Measurements from ENCODE around the gene PPP2R3B. TPM values are rescaled to one million over a fixed set of nuclear protein-coding genes. Genes with fewer than 3 reads are reported as not detected.
"Not testable (repeated sequence)": the region's sequence is repeated elsewhere in the genome, so short reads cannot be mapped to it uniquely, and the experiment has no call there.

Gene PPP2R3B
- total RNA-seq, 1 experiment from 2014 or later = 28.2 TPM

DNA sequence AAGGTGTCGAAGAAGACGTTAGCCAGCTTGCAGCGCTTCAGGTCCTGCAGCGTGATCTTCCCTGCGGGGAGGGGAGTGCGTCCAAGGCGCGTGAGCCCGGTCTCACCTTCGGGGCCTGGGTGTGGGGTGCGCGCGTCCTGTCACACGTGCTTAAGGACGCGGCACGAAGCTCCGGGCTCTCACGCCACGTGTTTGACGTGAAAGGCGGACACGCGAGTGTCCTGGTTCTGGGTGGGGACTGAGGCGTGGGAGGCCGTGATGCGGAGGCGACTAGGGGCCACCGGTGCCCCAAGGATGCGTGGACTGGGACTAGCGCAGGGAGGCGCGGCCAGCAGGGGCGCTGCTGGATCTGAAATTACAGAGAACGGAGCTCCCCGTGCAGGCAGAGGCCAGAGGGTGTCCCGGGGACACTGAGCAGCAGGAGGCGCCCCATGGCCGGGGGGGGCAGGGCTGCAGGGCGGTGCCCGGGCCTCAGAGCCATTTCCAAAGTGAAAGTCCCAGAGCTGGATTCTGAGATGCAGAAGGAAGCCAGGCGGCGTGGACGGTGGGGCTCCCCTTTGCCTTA lies 47.8 kb downstream of the PPP2R3B start:
- no peak for DNase-seq (ENCODE audit: low spot score)

DNA sequence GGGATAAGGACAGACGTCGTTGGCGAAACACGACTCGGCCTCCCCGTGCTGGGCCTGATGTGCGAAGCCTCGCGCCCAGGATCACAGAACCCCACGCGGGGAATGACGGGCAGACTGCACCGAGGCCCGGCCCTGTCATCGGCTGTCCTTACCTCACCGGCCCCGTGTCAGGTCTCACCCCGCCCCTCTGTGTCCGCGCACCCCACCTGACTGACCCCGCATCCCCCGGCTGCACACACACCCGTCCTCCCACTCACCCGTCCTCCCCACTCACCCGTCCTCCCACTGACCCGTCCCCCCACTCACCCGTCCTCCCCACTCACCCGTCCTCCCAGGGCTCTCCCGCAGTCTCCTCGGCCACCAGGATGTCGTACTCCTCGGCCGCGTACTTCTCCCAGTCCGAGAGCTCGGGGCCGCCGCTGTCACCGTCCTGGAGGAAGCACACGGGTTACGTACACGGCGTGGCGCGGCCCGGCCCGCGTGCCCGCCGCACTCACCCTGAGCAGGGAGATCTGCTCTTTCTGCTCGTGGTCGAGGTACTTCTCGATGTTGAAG lies 48.3 kb downstream of the PPP2R3B start:
- no peak for DNase-seq (ENCODE audit: low spot score)

DNA sequence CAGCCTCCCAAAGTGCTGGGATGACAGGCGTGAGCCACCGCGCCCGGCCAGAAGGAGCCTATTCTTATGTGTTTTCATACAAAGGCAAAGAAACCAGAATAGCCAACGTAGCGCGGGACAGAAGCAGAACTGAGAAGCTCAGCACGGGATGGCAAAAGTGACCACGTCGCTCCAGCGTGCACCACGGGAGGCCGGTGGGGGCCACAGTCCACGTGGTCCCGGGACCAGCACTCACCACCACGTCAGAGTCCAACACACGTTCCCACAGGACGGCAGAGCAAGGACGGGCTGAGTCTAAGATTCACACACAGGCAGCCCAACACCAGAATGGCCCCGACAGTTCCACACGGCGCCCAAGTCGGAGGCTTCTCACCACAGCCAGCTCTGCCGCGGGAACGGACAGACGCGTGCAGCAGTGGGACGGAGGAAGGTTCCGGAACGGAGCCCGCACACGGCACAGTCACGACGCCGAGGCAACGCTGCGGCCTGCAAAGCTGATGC lies 49.3 kb downstream of the PPP2R3B start:
- no peak for DNase-seq (ENCODE audit: low spot score)

DNA sequence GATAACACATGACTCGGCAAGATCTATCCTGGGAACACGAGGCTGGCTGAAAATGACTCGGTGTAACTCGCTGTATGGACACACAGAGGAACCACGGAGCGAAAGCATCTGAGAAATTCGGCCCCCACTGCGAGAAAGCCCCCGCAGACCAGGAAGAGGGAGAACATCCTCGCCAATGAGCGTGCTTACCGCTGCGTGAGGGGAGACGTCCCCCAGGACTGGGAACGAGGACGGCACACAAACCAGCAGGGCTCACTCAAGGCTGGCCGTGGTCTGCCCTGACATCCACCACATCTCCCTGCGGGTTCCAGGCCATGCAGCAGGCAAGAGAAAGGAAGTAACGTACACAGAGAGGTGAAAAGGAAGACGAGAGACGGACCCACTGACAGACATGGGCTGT lies 50.5 kb downstream of the PPP2R3B start:
- DNase-seq (ENCODE audit: low spot score) = no peak

DNA sequence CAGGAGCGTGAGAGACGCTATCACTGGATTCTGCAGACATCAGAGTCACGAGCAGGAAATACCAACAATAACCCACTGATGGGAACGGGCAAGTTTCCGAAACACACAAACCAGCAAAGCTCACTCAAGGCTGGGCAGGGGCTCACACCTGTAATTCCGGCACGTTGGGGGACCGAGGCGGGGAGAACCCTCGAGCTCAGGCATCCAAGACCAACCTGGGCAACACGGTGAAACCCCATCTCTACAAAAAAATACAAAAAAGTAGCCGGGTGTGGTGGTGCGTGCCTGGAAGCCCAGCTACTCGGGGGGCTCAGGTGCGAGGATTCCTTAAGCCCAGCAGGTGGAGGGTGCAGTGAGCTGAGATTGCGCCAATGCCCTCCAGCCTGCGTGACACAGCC lies 51.0 kb downstream of the PPP2R3B start:
- DNase-seq (ENCODE audit: low spot score) = no peak

DNA sequence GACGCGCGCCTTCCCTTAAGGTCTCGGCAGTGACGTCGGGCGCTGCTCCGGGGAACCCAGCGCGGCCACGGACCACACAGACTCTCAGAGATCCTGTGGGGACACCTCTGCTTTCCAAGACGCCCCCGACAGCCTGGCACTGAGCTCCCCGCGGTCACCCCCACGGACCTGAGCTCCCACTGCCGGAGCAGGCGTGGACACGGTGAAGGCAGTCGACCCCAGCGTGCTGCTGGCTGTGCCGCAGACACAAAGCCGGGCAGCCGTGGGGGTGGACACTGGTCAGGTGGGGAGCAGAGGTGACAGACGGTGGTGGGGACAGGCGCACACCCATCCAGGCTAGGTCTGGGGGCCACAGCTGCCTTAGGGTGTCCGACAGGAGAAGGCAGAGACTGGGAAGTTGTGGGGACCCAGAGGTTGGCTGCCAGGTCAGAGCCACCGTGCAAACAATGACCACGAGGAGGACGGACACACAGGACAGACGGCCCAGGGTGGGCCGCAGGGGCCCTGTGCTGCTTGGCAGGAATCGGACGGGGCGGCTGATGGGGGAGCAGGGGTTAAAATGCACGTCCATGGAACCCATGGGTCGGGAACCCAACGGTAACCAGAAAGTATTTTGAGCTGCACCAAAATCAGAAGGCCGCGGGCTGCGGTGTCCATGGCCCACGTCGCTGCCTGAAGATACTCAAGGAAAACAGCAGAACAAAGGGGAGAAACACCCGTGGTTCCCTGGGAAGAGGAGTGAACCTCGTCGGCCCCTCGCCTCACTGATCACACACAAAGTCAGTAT lies 51.5 kb downstream of the PPP2R3B start:
- no peak for DNase-seq (ENCODE audit: low spot score)

DNA sequence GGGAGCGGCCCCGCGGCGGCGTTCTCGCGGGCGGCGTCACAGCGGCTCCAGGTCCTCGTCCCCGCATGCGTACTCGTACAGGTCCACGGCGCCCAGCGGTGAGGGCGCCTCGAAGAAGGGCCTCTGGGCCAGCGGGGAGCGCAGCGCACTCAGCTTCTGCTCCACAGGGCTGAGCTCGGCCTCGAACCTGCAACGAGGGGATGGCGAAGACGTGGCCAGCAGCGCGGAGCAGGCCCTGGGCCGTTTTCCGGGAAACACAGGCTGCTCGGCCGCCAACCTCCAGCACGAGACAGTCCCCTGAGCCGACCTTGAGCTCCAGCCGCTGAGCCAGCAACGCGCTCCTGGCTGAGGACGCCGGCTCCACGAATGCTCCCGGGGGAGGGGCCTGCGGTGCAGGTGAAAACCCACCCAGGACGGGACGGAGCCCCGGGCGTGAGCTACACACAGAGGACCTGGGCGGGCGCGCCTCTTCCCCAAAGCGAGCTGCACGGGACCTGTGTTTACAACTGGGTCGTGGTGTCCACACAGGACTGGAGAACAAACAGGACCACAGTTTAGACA lies 52.3 kb downstream of the PPP2R3B start:
- no peak for DNase-seq (ENCODE audit: low spot score)

DNA sequence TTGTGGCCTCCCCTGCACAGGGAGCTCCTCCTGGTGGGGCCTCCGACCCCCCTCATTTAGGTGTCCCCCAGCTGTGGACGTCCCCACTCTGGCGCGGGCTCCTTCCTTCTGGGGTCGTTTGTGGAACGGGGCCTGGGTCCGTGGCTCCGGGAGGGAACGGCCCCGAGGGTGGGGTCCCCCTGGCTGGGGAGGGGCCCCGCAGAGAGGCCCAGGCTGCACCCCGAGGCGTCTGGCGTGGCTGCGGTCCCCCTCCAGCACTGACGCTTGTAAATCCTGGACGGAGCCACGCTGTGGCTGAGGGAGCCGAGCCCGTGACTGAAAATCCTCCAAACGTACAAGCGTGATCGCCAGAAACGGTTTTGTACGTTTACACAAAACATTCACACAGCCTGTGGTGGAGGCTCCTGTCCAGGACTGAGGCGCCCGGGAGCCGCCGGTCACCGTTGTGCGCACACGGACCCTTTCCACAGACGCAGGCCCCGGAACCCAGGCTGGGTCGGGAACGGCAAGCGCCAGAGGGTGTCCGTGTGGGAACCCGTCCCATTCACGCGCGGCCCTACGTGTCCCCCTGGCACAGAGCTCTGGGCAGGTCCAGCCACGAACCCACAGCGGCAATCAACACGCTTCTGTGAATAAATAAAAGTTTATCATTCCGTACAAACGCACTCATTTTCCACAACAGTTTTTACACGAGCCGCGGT lies 52.9 kb downstream of the PPP2R3B start:
- DNase-seq (ENCODE audit: low spot score) = no peak

DNA sequence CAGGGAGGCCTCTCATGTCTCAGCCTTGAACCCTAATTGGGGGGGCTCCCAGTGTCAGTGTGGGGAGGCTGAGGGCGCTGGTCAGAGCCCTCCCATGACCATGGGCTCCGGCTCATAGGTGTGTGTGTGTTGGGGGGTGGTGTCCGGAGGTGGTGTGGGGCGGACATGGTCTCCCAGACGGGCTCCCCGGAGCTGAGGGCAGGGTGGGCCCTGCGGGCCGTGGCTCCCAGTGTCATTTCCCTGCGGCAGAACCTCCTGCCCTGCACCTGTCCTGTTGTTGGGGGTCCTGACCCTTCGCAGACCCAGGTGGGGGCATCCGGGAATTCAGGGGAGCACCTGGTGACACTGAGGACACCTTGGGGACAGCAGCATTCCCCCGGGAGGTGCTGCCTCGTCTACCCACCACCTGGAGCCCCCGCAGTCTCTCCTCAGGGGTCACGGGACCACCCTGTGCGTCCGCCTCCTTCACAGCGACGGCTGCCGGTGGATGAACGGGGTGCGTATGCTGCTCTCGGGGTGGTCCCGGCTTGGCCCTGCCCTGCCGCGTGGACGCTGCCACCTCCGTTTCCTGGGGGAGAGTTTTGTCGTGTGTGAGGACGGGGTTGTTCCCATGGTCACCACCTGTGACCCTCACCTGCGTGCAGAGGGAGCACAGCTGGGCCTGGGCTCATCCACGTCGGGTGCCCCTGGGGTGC lies 53.6 kb downstream of the PPP2R3B start:
- no peak for DNase-seq (ENCODE audit: low spot score)

DNA sequence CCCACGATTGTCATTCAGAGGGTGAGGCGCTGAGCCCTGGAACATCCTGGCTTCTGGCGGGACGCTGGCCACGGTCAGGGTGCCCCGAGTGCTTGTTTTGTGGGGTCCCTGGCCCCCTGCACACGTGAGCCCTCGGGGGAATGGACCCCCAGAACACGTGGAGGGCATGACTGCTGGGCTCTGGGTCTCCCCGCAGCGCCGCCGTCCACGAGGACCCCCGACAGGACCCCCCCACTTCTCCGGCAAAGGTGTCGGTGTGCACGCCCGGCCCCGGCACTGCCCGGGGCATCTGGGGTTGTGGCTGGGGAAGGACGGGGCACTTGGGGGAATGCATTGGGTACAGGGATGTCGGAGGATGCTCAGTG lies 54.2 kb downstream of the PPP2R3B start:
- DNase-seq (ENCODE audit: low spot score) = no peak

DNA sequence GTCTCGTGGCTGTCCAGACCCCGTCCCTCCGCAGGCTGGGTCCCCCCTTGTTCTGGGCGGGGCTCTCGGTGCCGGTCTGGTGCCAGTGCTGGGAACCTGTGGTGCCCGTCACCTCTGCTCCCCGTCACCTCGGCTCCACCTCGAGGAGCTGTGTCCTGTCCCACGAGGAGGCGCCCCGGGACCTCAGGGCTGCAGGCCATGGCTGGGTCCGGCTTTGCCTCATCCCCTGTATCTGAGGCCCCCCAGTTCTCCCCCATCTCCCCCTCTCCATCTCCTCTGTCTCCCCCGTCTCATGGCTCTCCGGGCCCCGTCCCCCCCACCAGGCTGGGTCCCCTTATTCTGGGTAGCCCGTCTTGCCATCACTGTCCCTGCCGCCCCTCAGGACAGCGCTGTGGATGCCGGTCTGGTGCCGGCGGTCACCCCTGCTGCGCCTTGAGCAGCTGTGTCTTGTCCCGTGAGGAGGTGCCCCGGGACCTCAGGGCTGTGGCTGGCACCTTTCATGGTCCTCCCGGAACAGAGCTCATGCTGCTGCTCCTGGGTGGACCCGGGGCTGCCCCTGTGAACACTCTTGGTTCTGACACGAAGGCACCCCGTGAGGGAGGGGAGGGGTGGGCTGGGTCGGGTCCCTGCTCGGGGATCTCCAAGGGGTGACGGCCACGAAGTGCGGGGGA lies 54.7 kb downstream of the PPP2R3B start:
- no peak for DNase-seq (ENCODE audit: low spot score)

DNA sequence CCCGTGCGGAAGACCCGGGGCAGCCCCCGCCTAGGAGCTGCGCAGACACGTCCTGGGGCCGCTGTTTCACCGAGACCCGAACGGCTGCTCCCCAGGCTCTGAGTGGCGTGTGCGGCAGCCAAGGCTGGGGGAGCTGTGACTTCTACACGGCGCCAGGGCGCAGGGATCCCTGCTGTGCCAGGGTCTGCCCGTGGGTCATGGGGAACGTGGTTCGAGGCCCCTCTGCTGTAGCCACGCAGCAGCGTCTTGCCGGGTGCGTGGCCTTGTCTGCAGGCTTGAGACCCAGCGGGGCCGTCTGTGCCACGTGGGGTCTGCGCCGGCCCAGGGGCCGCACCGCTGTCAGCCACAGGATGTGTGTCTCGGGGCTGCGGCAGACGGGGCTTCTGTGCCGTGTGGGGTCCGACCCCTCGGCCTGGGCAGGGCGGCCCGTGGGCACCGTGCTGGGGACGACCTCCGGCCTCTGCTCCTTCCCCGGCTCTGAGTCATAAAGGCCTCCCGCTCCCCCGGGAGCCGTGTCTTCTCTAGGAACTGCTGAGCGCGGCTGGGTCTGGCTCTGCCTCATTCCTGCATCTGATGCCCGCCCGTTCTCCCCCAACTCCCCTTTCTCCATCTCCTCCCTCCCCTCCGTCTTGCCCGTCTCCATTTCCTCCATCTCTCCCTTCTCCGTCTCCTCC lies 55.4 kb downstream of the PPP2R3B start:
- peak; percentile 30 for DNase-seq (ENCODE audit: low spot score)

DNA sequence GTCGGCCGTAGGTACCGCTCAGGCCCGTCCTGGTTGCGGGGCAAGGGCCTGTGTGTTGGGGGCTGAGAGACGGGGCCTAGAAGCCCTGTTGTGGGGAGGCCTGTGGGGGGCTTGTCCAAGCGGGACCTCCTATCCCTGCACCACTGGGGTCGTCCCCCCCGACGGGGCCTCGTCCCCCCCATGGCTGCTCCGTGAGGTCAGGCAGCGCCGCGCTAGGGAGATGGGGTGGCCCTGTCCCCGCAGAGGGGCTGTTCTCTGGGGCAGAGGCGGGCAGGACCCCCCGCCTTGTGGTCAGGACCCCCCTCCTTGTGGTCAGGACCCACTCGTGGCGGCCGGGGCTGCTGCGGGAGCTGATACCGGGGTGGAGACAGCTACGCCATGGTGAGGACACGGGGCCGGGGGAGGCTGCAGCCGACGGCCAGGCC lies 56.0 kb downstream of the PPP2R3B start:
- DNase-seq (ENCODE audit: low spot score) = no peak

DNA sequence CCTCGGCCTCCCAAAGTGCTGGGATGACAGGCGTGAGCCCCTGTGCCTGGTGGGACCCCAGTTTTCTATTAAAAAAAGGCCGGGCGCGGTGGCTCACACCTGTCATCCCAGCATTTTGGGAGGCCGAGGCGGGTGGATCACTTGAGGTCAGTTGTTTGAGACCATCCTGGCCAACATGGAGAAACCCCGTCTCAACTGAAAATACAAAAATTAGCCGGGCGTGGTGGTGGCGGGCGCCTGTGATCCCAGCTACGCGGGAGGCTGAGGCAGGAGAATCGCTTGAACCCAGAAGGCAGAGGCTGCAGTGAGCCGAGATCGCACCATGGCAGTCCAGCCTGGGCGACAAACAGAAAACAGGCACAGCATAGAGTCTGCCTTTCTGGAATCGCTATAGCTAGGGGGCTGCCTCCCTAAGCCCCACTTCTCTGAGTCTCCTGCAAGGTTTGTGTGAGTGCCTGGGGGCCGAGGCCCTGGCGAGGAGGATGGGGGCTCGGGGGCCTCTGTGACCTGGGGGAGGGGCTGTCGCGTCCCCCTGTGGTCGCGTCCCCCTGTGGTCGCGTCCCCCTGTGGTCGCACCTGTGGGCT lies 56.5 kb downstream of the PPP2R3B start:
- not testable (repeated sequence) for DNase-seq (ENCODE audit: low spot score)

DNA sequence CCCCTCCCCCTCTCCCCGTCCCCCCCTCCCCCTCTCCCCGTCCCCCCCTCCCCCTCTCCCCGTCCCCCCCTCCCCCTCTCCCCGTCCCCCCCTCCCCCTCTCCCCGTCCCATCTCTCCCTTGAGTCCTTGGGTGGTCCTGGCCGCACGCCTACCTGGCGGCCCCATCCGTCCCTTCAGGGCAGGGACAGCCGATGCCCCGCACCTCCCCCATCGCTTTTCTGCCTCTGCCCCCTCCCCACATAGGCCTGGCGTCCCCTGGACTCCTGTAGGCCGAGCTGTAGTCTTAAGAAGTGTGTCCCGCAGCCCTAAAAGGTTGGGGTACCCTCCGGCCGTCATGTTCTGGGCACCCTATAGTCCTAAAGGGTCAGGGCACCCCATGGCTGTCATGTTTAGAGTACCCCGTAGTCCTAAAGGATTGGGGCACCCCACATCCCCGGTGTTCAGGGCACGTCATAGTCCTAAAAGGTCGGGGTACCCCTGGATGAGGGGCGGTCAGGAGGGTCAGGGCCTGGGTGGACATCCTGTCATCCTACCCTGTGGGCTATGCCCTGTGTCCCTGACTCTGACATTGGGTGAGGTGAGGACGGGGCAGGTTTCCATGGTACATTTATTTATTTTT lies 57.3 kb downstream of the PPP2R3B start:
- DNase-seq (ENCODE audit: low spot score) = no peak

DNA sequence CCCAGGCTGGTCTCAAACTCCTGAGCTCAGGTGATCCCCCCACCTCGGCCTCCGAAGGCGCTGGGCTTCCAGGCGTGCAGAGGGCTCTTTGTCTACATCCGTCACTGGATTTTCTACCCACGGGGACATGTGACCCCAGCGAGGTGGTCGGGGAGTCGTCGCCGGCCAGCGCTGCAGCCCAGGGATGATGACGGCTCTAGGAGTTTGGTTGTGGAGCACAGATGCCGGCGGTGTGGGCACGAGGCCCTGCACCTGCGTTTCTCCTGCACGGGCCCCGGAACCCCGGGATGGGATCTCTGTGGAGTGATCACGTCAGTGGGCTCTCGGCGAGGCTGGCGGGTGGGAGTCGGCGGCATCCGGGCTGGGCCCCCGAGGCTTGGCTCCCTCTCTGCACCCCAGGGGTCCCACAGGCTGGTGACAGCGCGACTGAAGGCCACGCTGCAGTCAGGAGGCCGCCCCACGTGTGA lies 59.0 kb downstream of the PPP2R3B start:
- DNase-seq (ENCODE audit: low spot score) = no peak

DNA sequence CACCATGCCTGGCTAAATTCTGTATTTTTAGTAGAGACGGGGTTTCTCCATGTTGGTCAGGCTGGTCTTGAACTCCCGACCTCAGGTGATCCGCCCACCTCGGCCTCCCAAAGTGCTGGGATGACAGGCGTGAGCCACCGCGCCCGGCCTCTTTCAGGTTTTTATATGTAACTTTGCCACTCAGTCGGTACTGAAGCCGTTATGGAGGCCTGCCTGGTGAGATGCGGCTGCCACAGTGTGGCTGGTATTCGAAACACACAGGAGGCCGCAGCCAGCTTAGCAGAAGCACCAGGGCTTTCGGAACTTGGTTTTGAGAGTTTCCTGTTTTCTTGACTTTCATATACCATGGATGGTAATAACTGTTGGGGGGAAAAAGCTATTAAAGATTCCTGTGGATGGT lies 62.0 kb downstream of the PPP2R3B start:
- DNase-seq (ENCODE audit: low spot score) = not testable (repeated sequence)

DNA sequence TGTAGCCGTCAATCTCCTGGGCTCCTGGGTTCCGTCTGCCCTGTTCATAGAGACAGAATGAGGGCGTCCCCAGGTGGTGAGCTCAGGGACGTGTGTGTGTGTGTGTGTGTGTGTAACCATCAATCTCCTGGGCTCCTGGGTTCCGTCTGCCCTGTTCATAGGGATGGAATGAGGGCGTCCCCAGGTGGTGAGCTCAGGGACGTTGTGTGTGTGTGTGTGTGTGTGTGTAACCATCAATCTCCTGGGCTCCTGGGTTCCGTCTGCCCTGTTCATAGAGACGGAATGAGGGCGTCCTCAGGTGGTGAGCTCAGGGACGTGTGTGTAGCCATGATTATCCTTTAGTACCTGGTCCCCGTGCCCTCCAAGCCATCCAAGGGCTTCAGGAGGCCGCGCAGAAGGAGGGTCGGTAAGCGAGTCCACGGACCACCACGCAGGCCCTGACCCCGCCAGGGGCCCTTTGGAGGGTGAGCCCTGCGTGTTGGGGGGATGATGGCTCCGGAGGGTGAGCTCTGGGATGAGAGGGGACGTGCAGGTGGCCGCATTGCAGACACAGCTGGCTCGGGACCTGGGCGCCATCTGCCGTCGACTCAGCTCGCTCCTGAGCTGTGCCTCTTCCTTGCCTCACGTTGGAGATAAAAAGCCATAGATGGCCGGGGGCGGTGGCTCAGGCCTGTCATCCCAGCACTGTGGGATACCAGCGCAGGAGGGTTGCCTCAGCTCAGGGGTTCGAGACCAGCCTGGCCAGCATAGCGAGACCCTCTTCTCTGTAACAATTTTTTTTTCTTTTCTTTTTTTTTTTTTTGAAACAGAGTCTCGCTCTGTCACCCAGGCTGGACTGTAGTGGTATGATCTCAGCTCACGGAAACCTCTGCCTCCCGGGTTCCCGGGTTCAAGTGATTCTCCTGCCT lies 62.7 kb downstream of the PPP2R3B start:
- peak; percentile 65 for DNase-seq (ENCODE audit: low spot score)
